GM12892 (cell line): ENCODE results near the gene CREBL2.

Source experiments
- POLR2AphosphoS5 ChIP-seq: IDR thresholded peaks from 2 replicates; pipeline ENCODE4 v1.6.1; 2011; ENCODE audit warnings: low read depth, low read length, control low read depth
- TAF1 ChIP-seq: IDR thresholded peaks from 2 replicates; pipeline ENCODE4 v1.6.1; 2011; ENCODE audit warnings: low read depth, mild to moderate bottlenecking, control low read depth, low read length, borderline replicate concordance

- TF ChIP-seq TAF1 (no peak), POLR2AphosphoS5 (no peak)
These were observed 4.7 kb upstream of the CREBL2 start for GRCh38 chr12:12606781-12607589.
